ENCODE results near the gene DNAJC21.
"Not testable (repeated sequence)": the region's sequence is repeated elsewhere in the genome, so short reads cannot be mapped to it uniquely, and the experiment has no call there.

Gene DNAJC21

GRCh38 chr5:34929134-34929719, at the start of gene DNAJC21:
Gene DNAJC21, plus strand, starts transcription at chr5:34929559. Its CDS starts 261 bp downstream, at chr5:34929820.
- peak; percentile 94 for DNase-seq

GRCh38 chr5:34881246-34881645, 48.1 kb upstream of the DNAJC21 start:
- DNase-seq = no peak

GRCh38 chr5:34886392-34887119, 42.8 kb upstream of the DNAJC21 start:
- no peak for DNase-seq

DNA sequence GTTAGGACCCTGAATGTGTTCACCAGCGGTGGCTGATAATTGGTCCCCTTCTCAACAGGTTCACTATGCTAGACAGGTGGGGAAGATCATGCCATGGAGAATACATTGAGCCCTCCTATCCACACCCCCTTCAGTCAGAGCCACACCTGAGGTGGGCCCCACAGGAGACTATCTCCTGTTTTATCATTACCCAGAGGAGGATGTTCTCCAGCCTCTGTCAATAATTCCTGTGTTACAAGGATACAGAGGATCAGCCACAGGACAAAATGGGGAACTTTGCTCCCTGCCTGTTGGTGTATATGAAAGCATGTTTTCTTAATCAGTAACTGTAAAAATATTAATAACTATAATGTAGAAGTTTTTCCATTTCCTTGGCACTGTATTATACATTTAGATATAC, 40.0 kb upstream of the DNAJC21 start:
- DNase-seq = no peak

GRCh38 chr5:34891981-34892380, 37.4 kb upstream of the DNAJC21 start:
- no peak for DNase-seq

- DNase-seq = no peak
Observed at GRCh38 chr5:34892414-34892813, 36.9 kb upstream of the DNAJC21 start.

GRCh38 chr5:34894716-34895115, 34.6 kb upstream of the DNAJC21 start:
- no peak for DNase-seq

DNA sequence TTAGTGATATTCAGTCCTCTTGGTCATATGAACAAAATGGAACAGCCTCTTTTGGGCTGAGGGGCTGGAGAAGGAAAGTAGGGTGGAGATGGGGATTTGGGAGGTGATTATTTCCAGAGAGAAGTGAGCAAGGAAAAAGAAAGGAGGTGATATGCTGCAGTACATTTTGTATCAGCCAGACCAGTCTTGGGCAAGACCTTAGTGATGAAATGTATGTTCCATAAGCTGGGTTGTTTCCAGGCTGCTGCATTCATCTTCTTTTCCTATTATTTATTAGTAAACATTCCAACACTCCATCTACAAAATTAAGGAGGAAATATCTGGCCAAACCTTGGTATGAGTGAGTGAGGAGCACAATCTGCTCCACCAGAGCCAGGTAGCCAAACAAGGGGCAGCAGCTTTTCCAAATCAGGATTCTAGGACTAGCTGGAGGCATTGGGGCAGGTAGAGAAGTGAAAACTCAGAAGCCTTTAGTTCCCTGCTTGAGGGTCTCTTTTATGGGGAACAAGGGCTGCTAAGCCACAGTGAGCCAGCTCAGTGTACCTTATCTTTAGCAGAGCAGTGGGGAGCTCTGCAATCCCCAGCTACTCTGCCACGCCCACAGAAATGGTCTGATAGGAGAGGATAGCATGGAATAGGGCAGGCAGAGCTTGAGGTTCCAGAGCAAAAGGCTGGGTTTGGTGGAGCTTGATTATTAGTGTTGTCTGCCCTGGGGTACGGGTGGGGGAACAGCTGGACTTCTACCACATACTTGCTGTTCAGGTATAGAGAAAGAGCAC, 33.5 kb upstream of the DNAJC21 start:
- no peak for DNase-seq

DNA sequence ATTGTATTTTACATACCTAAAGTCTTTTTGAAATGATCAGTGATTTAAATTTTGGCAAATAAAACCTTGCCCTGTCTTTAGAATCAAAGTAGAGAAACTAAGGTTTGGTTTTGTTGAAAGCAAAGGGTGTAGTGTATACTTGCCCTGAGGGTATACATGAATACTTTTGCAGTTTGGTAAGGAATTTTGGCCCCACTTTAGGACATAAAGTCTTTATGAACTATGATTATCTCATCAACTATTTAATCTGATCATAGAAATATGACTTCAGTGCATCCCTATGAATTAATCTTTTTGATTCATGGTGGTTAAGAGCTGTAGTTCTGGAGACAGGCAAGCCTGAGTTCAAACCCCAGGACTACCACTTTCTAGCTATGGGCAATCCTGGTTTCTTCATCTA, 31.7 kb upstream of the DNAJC21 start:
- DNase-seq = no peak

DNA sequence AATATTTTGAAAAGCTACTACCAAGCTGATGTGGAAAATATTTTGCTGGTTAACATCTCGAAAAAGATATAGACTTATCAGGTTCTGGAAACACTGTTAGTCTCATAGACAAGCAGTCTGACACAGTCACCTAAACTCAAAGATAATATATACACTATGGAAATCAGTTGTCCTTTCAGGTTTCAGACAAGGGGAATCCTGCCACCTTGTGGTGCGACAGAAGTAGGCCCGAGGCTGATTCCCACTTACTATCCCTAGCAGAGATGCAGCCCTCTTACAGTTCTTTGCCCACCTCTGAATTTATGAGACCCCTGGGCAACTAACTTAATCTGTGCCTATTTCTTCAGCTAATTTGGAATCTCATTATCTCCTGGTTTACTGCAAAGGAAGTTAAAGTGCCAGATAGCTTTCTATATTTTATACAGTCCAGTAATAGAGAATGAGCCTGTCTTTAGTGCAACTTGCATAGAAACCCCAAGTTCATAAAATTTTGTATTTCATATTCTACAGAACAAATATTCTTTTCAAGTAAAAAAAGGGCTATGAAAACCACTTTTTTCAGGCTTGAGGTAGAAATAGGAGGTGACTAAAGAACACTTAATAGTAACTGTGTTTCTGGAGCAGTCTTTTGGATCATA, 31.0 kb upstream of the DNAJC21 start:
- peak; percentile 43 for DNase-seq

GRCh38 chr5:34899066-34899465, 30.3 kb upstream of the DNAJC21 start:
- no peak for DNase-seq

- DNase-seq = no peak
Observed at GRCh38 chr5:34900652-34901051, 28.7 kb upstream of the DNAJC21 start.

DNA sequence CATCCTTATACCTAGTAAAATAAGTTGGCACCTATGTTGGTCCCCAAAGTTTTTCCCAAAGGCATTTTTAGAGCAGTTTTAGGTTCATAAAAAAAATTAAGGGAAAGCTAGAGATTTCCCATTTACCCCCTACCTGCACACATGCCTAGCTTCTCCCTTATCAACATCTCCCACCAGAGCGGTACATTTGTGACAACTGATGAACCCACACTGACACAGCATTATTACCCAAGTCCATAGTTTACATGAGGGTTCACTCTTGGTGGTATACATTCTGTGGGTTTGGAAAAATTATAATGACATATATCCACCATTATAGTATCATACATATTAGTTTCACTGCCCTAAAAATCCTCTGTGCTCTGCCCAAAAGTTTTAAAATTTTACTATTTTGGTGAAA, 26.1 kb upstream of the DNAJC21 start:
- no peak for DNase-seq

DNA sequence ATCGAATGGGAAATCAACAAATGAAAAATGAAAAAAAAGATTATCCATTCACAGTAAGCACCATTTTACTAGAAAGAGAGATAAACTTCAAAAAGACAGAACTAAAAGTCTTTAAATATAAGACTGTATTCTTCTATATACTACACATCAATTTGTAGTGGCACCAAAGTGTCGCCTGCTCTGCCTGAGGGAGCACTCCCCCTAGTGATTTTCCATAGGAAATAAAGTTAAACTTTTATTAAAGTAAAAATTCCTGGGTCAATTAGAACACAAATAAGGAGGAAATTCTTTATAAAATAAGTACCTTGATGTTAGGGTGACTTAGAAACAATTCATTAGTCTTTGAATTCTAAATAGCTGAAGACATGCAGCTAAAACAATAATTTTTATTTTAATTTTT, 23.8 kb upstream of the DNAJC21 start:
- no peak for DNase-seq

DNA sequence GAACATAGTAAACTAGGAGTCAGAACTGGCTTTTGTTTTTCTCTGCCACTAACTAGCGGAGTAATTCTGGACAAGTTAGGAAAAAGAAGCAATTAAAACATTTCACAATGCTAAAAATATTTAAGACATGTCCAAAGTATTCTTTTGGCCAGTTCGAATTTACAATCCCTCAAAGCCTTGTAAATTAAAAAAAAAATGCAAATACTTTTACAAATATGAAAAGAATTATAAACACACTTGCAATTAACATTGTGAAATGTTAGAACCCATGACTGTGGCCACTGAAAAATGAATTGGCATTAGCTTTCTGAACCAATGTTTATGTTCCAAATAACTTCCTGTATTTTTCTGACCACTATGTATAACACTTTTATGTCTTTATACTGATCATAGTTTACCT, 16.3 kb upstream of the DNAJC21 start:
- DNase-seq = no peak

DNA sequence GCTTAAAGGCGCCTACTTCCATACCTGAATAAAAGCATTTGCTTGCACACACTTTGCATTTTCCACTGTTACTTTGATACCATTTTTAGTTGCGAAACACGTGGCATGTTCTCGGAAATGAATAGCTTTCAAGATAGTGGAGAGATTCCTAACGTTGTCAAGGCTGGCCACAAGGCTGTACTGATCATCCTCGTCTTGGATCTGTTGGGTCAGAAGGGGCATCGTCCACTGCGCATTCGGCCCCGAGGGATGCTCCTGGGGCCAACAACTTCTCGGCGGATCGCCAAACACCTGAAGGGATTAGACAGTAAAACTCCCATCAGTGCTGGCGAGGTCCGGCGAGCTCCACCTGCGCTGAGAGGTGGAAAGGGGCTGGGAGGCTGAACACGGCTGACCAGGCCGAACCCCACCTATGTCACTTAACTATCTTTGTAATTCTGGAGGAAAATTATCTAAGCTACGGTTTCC, 14.7 kb upstream of the DNAJC21 start:
- no peak for DNase-seq

- DNase-seq = peak; percentile 83
Observed at GRCh38 chr5:34915139-34915855, 14.1 kb upstream of the DNAJC21 start, which contains the start of the genes BRIX1 and RAD1. Gene BRIX1, plus strand, starts transcription at chr5:34915711. Its CDS starts 28 bp downstream, at chr5:34915739. Gene RAD1, minus strand, starts transcription at chr5:34915504. Its CDS starts 612 bp downstream, at chr5:34914892.

DNA sequence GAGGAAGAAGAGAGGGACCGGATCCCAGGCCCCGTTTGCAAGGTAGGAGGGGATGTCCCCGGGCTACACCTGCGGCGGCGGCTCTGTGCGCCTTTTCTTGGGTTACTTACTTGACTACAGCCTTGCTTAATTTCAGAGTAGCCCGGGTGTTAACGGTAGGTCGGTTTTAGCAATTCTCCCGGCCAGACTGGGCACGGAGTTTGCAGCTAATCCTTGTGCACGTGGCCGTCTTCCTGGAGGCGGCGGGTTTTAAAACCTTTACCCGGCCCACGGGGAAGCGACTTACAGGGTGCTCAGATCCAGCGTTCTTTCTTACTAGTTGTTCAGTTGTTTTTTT, 13.5 kb upstream of the DNAJC21 start:
- DNase-seq = no peak

GRCh38 chr5:34916518-34916917, 12.8 kb upstream of the DNAJC21 start:
- no peak for DNase-seq

- no peak for DNase-seq
Observed at GRCh38 chr5:34918025-34918424, 11.3 kb upstream of the DNAJC21 start.

- DNase-seq = no peak
Observed at GRCh38 chr5:34919077-34919476, 10.3 kb upstream of the DNAJC21 start.

DNA sequence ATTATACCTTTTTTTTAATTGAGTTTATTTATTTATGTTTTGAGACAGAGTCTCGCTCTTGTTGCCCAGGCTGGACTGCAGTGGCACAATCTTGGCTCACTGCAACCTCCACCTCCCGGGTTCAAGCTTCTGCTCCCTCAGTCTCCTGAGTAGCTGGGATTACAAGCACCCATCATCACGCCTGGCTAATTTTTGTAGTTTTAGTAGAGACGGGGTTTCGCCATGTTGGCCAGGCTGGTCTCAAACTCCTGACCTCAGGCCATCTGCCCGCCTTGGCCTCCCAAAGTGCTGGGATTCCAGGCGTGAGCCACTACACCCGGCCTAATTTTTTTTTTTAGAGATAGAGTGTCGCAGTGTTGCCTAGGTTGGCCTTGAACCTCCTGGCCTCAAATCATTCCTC, 6.1 kb upstream of the DNAJC21 start:
- not testable (repeated sequence) for DNase-seq
